GM18498 (cell line): ENCODE data around the gene ADGRB2.

Source experiments
- ATAC-seq: cut with Tn5 transposase; IDR thresholded peaks from one replicate; pipeline ENCODE4 v1.9.1; 2021; ENCODE audit warnings: mild to moderate bottlenecking, moderate library complexity; ENCODE audit not compliant: unreplicated experiment

The ADGRB2 gene

DNA sequence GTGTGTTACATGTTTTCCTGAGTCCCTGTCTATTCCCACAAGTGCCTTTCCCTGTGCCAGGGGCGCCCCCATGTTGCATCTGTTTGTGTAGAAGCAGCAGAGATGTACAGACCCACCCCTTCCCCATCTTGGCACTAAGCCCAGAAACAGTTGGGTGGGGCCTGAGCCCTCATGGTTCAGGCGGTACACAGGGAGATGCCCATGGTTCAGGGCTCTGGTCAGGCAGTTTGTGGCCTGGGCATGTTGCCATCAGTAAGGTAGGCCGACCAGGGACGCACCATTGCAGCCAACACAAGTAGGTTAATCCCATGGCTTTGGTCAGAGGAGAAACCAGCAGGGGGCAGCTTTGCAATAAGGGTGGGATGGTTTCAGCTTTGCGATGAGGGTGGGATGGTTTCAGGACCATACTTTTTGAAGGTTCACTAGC is 914 bp upstream of the ADGRB2 start:
- no peak for ATAC-seq

DNA sequence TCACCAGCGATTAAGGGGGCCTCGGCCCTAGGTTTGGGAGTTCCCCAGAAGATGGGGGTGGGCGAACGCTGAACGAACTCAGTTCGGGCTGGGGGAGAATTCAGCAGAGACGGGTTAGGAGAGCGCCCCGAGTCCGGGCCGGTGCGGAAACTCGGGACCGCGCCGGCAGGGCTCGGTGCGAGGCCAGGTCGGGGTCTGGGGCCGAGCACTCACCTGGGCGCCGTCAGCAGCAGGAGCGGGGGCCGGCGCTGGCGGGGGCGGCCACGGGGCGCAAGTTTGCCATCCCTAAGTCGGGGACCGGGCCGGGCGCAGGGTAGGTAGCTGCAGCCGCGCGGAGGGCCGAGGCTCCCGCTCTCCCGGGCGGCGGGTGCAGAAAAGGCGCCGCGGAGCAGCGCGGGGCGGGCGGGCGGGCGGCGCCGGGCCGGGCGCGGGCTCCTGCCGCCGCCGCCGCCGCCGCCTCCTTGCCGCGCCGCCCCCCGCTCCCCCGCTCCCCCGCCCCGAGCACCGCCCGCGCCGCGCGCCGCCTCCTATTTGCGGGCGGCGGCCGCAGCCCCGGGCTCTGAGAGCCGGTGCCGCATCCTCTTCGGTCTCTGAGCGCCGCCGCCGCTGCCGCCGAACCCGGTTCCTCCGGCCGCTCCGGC is 349 bp downstream of the ADGRB2 start:
- no peak for ATAC-seq

DNA sequence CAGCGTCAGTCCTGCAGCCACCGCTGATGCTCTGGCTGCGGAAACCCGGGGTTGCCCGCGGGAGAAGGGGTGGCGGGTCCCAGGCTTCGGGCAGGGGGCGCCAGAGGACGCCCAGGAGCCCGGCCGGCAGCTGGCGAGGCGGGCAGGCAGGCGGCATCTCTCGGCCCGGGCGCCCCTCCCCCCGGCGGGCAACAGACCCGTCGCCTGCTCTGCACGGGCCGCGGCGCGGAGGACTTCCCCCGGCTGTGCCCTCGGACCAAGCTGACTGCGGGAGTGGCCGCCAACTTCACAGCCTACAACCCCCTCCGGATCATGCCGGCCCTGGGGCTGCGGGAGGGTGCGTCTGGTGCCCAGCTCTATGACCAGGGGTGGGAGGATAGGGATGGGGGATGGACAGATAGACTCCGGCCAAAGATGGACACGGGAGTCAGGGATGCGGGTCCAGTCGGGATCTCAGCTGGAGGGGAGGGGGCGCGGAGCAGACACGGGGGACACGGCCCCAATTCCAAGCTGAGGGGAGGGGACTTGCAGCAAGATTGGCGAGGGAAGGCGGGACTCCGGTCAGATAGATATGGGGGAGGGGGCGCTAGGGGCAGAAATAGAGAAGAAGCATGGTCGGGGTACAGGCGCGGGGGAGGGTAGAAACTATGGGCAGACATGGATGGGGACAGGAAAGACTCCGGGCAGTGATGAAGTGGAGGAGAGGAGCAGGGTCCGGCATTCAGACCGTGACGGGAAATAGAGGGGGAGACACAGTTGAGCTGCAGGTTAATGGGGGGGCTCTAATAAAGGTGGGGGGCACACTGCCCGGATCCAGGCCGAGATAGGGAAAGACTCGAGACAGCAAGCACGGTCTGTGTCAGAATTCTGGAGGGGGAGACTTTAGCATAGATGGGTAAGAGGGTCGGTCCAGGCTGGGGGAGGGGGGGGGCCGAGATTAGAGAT is 1.1 kb downstream of the ADGRB2 start:
- ATAC-seq = no peak

DNA sequence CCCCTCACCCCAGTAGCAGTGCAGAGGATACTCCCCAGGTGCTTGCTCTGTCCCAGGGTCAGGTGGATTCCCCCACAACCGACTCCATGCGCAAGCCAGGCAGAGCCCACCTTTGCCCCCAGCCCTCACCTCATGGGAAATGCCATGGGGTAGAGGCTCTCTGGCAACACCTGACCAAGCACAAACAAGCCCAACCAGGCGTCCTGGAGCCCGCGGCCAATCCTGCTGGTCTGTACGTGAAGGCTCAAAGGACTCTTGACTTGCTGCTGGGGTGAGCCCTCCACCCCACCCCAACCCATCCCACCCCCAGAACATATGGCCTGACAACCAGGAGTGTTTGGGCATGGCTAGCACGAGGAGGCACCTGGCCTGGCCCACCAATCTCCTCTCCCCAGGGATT is 1.8 kb downstream of the ADGRB2 start:
- no peak for ATAC-seq

DNA sequence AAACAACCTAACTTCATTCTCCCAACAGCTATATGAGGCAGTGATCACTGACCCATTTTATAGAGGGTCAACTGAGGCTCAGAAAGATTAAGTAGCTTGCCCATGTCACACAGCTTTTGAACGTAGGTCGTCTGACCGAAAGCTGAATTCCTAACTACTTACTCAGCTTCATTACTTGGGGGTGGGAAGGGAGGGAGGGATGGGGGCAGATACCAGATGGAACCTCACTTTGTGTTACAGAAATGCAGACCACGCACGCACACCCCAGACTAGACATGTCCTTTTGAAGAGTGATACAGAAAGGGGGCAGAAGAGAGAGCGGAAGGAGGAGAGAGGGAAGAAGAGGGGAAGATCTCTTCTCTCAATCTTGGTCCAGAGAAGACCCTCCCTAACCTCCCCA is 2.3 kb downstream of the ADGRB2 start:
- ATAC-seq = no peak

DNA sequence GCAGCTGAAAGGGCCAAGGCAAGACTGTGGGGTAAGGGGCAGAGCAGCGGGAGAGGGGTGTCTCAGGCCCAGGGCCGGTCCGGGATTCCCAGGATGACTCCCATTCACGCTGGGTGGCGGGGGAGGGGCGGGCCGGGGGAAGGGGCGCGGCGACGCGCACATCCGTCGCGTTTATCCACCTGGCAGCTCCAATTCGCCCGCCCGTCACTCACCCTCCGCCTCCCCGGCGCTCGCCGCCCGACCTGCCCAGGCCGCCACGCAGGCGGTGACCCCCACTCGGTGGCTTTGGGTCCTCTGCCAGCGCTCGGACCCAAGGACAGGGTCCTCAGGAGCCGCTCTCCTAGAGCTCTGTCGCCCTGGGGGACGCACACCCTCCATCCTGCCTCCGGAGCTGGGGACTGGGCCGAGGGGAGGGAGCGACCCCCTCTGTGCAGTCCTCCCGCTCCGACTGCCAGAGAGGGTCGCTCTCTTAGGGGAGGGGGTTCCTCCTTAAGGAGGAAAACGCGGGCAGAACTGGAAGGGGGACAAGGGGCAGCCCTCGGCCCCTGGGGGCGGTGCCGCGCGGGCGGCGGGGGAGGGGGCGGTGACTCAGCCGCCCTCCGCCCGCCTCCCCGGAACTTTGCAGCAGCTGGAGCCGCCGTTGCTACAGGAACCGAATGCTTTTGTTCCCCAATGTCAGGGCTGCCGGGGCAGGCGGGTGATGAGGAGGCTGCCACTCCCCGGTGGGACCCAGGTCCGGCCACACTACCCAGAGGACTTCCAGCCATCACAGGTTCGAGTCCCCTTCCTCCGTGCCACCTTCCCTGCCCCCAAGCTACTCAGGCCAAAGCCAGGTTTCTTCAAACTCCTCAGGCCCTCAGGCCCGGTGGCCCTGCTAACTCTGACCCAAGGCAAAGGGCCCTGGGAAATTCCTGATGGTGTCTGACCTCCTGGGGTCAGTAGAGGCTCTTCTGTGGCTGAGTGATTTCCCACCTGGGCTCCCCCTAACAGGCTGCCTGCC is 3.4 kb downstream of the ADGRB2 start:
- no peak for ATAC-seq

DNA sequence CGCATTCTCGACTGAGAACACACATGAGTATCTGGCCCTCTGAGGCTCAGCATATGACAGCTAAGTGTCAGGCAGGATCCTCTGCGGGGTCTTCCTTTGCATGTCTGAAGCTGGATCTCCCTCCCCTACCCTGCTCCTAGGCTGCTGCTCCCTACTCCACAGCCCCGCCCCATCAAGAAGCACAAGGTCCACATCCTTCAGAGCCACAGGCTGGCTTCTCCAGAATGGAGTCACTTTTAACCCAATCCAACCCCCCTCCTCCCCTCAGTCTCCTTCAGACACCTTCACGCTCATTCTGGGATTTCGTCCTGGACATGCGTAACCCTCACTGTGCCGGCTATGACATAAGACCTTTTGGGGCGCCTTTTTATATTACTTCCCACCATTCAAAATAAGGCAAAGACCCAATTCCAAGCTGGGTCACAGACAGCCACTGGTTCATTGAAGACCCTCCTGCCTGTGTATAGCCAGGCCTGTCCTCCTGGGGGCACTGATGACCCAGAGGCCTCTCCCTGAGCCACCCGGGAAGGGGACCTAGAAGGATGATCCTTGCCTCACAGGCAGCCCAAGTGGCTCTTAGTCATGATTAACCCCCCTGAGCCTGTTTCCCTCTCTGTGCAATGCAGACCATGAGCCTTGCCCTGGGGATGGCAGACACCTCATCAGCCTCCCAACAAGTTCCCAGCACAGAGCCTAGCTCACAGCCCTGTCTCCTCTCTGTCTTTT is 4.7 kb downstream of the ADGRB2 start:
- ATAC-seq = no peak

DNA sequence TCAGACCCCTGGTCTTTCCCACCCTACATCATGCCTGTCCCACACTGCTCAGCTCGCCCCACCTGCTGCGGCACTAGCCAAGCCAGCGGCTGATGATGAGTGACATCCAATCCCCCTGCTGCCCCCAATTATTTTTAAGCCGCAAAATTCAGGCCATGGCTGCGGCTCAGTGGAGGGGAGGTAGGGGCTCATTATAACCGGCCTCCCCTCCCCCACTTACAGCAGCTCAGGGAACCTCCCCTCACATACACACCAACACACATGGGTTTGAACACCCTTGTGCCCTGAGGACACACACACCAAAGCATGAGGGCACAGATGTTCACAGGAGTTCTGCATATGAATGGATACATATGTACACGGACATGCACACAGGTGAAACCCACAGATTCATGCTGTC is 5.3 kb downstream of the ADGRB2 start:
- ATAC-seq = no peak

DNA sequence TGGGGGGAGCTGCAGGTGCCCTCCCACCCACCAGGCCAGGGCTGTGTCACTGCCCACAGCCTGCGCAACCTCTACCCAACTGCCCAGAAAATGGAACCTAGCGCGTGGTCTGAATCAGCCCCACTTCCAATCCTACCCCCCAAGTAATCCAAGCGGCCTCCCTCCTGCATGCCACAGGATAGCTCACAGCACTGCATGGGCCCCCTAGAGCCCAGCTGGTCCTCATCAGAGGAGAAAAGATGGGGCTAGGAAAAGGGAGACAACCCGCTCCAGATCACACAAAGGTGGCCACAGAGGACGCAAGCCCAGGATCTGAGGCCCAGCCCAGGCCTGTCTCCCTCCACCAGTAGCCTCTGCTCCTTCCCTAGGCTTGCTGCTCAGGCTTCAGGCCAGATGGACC is 6.2 kb downstream of the ADGRB2 start:
- no peak for ATAC-seq

DNA sequence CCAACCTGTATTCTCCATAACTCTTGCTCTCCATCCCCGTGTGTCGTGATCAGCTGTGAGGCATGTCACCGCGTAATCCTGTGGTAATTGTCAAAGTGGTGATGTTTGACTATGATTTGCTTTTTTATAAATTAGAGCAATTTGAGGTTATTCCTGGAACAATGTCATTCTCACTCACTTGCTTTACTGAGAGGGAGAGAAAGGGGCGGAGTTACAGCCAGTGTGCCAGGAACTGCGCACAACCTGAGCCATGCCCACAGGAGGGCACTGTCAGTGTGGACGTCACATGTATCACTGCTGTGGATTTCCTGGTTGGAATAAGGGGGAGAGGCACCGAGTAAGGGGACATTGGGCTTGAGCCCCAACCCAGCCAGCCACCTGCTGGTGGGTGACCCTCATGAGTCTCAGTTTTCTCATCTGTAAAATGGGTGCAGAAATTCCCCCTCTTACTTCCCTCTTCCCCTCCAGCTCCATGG is 6.9 kb downstream of the ADGRB2 start:
- no peak for ATAC-seq

DNA sequence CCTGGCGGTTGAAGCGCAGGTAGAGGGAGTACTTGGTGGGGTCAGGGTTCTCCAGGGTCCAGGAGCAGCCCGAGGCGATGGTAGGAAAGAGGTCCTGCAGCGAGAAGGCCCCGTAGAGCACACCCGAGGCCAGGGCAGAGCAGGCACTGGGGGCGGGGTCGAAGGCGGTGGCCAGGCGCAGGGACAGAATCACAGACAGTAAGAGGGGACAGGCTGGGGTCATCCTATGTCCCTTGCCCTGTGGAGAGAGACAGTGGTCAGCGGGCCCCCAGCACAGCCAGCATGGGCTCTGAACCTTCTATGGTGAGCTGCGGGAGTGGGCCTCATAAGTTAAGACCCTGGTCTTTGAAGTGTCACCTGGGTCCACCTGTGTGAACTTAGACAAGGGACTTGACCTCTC is 7.6 kb downstream of the ADGRB2 start:
- ATAC-seq = no peak

DNA sequence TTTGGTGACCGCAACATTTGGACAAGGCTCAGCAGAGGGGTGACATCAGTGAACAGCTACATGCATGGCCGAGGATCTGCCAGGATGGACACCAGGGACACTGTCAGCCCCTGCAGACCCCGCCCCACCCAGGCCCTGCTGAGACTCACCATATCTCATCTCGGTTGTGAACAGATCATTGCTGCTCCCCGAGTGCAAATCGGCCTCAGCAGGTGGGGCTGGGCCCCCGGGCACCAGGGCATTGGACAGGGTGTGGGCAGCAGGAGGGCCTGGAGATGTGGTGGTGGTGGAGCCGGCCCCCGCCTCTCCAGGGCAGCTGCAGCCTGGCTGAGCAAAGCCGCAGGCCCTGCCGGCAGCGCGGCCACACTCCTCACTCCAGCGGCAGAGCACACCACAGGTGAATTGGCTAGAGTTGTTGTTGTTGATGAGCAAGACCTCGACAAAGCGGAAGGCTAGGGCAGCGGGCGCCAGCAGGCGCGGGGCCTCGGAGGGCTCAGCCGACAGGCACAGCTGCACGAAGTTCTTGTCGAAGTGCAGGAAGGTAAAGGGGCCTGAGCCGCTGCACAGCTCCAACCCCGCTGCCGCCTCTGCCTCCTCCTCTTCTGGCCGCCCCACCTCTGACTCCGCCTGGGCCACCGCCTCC is 8.2 kb downstream of the ADGRB2 start:
- no peak for ATAC-seq

DNA sequence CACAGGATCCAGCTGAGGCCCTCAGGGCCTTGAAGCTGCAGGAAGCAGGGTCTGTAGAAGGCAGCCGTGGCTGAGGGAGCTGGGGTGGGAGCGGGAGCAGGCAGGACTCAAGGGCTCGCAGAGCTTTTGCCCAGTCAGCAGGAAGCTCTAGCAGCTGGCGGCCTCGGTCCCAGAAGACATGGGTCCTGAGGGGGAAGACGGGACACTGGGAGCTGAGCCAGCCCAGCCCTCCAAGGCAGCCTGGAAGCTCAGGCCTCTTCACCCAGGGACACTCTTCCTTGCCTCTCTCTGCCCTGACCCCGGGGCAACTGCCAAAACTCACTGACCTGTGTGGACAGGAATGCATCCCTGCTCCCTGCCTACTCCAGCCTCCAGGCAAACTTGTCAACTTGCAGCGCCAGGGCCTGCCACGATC is 8.9 kb downstream of the ADGRB2 start:
- ATAC-seq = no peak

DNA sequence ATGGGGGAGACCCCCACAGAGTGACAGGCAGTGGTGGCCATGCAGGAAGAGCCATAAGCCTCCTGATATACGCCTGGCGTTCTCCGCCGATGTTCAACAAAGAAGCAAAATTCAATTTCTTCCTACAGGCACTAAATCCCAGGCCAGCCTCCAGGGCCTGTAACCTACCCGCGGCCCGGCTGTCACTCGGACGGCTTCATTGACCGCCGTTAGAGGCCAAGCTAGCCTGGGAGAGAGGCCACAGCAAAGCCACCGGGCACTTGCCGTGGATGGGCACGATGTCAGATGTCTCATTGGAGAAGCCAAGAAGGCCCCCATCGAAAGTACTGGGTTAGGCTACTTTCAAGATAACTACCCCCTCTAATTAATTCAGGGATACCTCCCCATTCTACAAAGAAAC is 9.7 kb downstream of the ADGRB2 start:
- ATAC-seq = no peak

DNA sequence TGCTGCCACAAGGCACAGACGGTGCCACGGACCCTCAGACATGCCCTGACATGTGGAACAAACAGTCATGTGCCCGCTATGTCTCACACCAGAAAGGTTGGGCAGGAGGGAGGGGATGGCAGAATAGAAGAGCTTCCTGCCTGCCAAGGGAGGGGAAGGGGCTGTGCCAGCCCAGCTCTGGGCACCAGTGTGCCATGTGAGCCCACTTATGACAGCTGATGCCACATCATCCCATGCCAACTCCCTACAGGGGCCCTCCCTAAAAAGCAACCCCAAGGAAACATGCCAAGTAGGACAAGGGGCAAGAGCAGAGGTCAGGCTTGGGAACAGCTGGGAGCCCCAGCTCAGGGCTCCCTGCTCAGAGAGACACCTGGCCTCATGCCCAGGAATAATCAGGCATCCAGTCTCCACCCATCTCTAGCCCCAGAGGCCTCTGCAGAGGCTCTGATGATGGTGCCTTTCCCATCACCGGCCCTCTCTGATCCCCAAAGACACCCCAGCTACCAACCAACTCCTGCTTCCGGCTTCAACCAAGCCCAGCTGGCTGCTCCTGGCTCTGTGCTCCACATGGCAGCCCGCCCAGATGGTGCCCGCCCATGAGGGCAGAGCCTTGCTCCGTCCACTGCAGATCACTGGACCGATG is 10.3 kb downstream of the ADGRB2 start:
- ATAC-seq = no peak

DNA sequence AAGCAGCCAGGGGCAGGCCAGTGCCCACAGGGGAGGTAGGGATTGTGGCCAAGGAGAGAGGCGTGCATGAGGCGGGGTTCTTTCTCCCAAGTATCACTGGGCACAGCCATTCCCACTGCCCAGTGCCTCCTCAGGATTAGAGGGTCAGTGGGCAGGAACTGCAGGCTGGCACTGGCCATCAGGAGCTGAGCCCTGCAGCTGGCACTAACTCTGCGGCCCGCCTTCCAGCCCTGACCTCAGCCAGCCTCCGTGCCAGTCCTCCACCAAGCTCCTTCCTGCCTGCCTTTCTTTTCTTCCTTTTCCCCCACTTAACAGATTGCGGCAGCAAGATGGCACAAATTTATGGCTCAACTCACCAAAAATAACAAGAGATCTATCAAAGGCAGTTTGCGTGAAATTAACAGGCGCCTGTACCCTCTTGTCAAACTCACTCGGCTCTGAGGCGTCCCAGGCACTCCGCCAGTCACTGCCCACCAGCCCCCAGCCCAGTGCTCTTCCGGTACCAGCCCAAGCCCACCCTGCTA is 11.1 kb downstream of the ADGRB2 start:
- ATAC-seq = no peak

DNA sequence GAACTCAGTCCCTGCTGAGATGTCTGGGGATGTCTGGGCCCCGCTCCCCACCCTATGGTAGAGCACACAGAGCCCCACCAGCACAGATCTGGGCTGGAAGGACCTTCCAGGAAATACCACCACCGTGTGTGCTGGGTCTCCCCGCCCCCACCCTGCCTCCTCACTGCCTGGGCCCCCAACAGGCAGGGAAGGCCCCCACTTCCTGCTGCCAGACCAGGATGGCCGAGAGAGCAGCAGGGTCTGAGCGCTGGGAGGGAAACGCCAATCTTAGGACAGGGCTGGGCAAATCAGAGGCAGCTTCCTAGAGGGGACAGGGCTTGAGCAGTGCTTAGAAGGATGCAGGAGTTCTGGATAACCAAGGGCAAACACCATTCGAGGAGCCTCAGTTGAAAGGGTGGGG is 11.9 kb downstream of the ADGRB2 start:
- no peak for ATAC-seq

DNA sequence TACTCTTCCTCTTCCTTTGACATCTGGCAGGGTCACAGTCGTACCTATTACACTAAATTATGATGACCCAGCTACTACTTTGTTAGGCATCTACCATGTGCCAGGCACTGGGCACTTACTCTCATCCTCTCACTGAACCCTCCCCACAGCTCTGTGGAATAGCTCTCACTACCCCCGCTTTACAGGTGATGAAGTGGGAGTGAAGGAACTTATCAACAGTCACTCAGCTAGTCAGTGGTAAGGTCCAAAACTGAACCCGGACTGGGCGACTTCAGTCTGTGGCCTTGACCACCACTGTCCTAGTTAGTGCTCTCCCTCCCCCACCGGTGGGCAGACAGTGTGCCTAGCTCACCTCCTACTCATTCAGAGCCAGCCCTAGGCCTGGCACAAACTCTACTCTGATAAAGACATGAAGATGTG is 12.3 kb downstream of the ADGRB2 start:
- no peak for ATAC-seq

DNA sequence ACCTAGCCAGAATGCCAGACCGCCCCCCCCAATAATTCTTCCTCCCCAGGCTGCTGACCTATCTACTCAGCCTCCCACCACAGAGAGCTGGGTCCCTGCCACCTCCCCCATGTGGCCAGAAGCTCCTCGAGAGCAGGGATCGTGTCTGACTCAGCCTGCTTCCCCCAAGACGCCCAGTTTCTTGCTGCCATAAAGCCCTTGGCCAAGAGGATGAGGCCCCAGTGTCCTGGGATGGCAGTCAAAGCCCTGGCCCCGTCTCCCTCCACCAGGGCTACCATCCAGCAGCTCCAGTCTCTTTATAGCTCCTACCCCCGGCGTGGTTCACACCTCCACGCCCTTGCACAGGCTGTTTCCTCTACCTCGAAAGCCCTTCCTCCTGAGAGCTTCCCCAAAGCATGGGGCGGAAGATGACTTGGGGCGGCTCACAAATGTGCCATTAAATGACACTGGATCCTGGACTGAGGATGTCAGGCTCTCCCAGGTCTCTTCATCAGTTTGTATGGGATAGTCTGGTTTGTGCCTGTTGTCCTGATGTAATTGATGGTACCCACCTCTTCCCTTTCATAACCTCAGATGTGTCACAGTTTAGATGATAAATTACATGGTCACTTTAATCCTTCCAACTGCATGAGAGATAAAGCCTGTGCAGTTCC is 13.2 kb downstream of the ADGRB2 start:
- ATAC-seq = no peak
